ENCODE measurements around the gene CHTF18. TPM values are rescaled to one million over a fixed set of nuclear protein-coding genes. Genes with fewer than 3 reads are reported as not detected.

The CHTF18 gene
- total and polyA plus RNA-seq, 2 donors from 2014 or later, result 4.2 to 16.0 TPM

DNA sequence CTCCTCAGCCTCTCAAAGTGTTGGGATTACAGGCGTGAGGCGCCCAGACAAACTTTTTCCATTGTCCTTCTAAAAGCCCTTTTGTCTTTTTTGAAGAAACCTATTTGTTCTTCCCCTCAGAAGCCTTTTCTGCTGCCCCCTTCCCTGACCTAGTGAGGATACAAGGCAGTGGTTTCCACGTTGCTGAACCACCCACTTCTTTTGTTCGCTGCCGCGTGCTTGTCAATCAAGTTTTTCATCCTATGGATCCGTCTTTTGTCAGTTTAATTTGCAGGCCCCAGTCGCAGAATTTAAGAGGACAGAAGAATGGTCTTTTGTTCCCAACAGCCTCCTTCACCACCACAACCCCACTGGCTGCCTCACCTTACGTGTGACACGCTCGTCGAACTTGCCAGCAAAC lies 32.3 kb downstream of the CHTF18 start:
- no peak overlapping the region for H3K4me3 ChIP-seq (ENCODE audit: low read length in 3 of 3)
- no peaks in the 10 kb centered on the region for H3K4me1 ChIP-seq (ENCODE audit: control insufficient read depth in 2 of 3, insufficient read depth in 2 of 3, low read depth in 1 of 3, low read length in 3 of 3)
- intact Hi-C loops (cut with DNase I), result no loop called here
- H3K27ac ChIP-seq (ENCODE audit: low read depth in 2 of 2, low read length in 2 of 2), result no peak overlapping the region
- no peak overlapping the region for H3K9ac ChIP-seq (ENCODE audit: low read length in 3 of 3)
- TF ChIP-seq, protein P1, sequence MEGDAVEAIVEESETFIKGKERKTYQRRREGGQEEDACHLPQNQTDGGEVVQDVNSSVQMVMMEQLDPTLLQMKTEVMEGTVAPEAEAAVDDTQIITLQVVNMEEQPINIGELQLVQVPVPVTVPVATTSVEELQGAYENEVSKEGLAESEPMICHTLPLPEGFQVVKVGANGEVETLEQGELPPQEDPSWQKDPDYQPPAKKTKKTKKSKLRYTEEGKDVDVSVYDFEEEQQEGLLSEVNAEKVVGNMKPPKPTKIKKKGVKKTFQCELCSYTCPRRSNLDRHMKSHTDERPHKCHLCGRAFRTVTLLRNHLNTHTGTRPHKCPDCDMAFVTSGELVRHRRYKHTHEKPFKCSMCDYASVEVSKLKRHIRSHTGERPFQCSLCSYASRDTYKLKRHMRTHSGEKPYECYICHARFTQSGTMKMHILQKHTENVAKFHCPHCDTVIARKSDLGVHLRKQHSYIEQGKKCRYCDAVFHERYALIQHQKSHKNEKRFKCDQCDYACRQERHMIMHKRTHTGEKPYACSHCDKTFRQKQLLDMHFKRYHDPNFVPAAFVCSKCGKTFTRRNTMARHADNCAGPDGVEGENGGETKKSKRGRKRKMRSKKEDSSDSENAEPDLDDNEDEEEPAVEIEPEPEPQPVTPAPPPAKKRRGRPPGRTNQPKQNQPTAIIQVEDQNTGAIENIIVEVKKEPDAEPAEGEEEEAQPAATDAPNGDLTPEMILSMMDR (IDR thresholded peaks at IDR 0.05; ENCODE audit: borderline replicate concordance, extremely low read depth, insufficient read depth), result no peak
- H3K36me3 ChIP-seq (ENCODE audit: control insufficient read depth in 2 of 3, insufficient read depth in 3 of 3, low read length in 3 of 3), result no peaks in the 10 kb centered on the region
- H3K9me3 ChIP-seq (ENCODE audit: control insufficient read depth in 2 of 3, insufficient read depth in 1 of 3, low read length in 3 of 3), result peaks cover 0 to 2% (median 0%) of the 10 kb centered on the region in 3 donors
- H3K27me3 ChIP-seq (ENCODE audit: control insufficient read depth, insufficient read depth, low read length), result peaks cover 7% of the 10 kb centered on the region
- DNase-seq (no peak), FAIRE-seq (no peak)

DNA sequence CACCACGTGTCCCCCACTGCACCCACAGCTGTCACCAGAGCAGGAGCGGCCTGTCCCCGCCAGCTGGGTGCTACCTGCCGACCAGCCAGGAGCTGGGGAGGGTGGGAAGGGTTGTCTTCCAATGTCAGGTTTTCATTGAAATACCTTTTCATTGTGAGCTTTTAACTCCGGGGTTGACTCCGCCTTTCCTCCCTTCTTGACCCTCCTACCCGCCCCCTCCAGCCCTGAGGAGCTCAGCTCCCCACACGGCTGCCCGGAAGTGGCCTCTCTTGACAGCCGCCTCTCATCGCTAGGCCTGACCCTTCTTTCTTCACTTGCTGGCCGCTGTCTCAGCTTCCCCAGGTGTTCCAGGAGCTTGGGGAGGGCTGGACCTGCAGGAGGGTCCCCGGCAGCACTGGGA lies 33.3 kb downstream of the CHTF18 start:
- TF ChIP-seq, protein P1 (IDR thresholded peaks at IDR 0.05; ENCODE audit: borderline replicate concordance, extremely low read depth, insufficient read depth), result no peak
- Histone ChIP-seq H3K4me3 (ENCODE audit: low read length in 3 of 3) (no peak overlapping the region), H3K27ac (ENCODE audit: low read depth in 2 of 2, low read length in 2 of 2) (no peak overlapping the region), H3K9ac (ENCODE audit: low read length in 3 of 3) (no peak overlapping the region), H3K36me3 (ENCODE audit: control insufficient read depth in 2 of 3, insufficient read depth in 3 of 3, low read length in 3 of 3) (no peaks in the 10 kb centered on the region), H3K27me3 (ENCODE audit: control insufficient read depth, insufficient read depth, low read length) (peaks cover 7% of the 10 kb centered on the region), H3K4me1 (ENCODE audit: control insufficient read depth in 2 of 3, insufficient read depth in 2 of 3, low read depth in 1 of 3, low read length in 3 of 3) (no peaks in the 10 kb centered on the region), H3K9me3 (ENCODE audit: control insufficient read depth in 2 of 3, insufficient read depth in 1 of 3, low read length in 3 of 3) (peaks cover 0 to 2% (median 0%) of the 10 kb centered on the region in 3 donors)
- no peak for FAIRE-seq
- DNase-seq, result no peak
- intact Hi-C loops (cut with DNase I), result no loop called here

DNA sequence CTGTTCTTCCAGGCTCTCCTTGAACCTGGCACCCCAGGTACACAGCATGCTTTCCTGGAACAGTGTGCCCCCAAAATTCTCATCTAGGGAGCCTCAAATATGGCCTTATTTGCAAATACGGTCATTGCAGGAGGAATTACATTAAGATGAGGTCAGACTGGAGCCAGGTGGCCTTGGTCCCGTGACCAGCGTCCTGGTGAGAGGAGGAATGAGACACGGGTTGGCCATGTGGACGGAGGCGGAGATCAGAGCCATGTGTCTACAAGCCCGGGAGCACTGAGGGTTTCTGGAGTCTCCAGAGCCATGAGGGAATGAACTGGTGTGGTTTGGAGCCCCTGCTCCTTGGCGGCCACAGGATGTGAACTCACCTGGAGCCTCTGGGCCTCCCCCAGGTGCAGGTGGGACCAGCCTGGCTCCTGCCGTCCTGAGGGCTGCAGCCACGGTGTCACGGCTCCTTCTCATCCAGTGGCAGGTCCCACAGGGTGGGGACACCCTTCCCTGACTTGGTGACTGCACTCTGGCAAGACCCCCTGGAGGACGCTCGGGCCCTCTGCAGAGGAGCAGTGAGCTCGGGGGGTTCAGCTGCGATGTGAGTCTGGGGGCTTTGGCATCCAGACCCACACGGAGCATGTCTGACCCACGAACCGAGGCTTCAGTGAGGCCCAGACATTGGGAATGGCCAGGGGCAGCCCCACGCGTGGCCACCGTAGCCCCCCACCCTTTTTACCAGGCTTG lies 33.9 kb downstream of the CHTF18 start:
- no peak overlapping the region for H3K27ac ChIP-seq (ENCODE audit: low read depth in 2 of 2, low read length in 2 of 2)
- H3K4me3 ChIP-seq (ENCODE audit: low read length in 3 of 3), result no peak overlapping the region
- TF ChIP-seq, protein P1 (IDR thresholded peaks at IDR 0.05; ENCODE audit: borderline replicate concordance, extremely low read depth, insufficient read depth), result no peak
- FAIRE-seq (no peak), DNase-seq (no peak)
- peaks cover 7% of the 10 kb centered on the region for H3K27me3 ChIP-seq (ENCODE audit: control insufficient read depth, insufficient read depth, low read length)
- H3K4me1 ChIP-seq (ENCODE audit: control insufficient read depth in 2 of 3, insufficient read depth in 2 of 3, low read depth in 1 of 3, low read length in 3 of 3), result no peaks in the 10 kb centered on the region
- H3K9me3 ChIP-seq (ENCODE audit: control insufficient read depth in 2 of 3, insufficient read depth in 1 of 3, low read length in 3 of 3), result peaks cover 0 to 2% (median 0%) of the 10 kb centered on the region in 3 donors
- H3K9ac ChIP-seq (ENCODE audit: low read length in 3 of 3), result no peak overlapping the region
- intact Hi-C loops (cut with DNase I), result no loop called here
- no peaks in the 10 kb centered on the region for H3K36me3 ChIP-seq (ENCODE audit: control insufficient read depth in 2 of 3, insufficient read depth in 3 of 3, low read length in 3 of 3)

Data from kidney (tissue), 14 donors.